Measurements from ENCODE around the gene ATG2B.

Gene ATG2B

DNA sequence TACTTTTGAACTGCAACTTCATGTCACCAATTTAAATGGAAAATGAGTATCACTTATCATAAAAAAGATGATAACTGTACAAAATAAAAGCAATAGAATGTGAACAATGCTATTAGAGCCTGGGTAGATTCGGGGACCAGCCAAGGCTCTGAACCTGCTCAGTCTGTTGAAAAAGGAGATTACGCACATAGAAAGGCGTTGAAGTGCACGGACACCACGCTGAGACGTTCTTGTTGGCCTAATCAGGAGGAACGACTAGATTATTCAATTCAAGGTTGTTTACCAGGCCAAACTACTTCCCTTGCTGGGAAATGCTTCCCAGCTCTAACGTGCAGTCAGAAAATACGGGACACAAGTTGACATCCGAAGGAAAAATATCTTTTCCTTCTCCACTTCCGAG is 130.6 kb downstream of the ATG2B start:
- FAIRE-seq: no peak
- no peak for DNase-seq (ENCODE audit: insufficient read length, low spot score)
- TF ChIP-seq, protein P1, sequence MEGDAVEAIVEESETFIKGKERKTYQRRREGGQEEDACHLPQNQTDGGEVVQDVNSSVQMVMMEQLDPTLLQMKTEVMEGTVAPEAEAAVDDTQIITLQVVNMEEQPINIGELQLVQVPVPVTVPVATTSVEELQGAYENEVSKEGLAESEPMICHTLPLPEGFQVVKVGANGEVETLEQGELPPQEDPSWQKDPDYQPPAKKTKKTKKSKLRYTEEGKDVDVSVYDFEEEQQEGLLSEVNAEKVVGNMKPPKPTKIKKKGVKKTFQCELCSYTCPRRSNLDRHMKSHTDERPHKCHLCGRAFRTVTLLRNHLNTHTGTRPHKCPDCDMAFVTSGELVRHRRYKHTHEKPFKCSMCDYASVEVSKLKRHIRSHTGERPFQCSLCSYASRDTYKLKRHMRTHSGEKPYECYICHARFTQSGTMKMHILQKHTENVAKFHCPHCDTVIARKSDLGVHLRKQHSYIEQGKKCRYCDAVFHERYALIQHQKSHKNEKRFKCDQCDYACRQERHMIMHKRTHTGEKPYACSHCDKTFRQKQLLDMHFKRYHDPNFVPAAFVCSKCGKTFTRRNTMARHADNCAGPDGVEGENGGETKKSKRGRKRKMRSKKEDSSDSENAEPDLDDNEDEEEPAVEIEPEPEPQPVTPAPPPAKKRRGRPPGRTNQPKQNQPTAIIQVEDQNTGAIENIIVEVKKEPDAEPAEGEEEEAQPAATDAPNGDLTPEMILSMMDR (IDR thresholded peaks at IDR 0.05; ENCODE audit: insufficient read depth, missing control alignments): no peak

DNA sequence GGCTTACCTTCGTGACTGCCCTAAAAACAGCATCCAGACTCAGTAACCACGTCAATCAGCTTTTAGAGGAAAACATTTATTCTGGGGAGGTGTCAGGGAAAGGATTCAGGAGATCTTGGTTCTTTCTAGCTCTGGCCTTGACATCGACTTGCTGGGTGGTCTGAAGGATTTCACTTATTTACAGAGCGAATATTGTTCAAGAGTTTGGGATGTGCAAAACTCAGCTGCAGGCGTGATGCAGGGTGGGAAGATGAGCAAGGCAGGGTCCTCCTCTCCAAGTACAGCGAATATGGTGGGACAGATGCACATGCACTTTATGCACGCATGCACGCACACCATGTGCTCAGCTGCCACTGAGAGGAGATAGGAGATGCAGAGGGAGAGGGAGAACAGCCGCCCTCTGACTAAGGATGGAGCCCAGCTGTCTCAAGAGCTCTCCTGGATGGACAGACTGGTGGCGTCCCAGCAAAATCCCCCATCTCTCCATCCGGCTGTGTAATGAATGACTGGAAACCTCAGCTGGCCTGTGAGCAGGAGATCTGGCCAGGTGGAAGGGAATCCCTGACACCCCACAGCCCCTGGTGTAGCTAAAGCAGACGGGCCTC is 131.5 kb downstream of the ATG2B start:
- no peak for FAIRE-seq
- no peak for DNase-seq (ENCODE audit: insufficient read length, low spot score)
- TF ChIP-seq, protein P1 (IDR thresholded peaks at IDR 0.05; ENCODE audit: insufficient read depth, missing control alignments): no peak

DNA sequence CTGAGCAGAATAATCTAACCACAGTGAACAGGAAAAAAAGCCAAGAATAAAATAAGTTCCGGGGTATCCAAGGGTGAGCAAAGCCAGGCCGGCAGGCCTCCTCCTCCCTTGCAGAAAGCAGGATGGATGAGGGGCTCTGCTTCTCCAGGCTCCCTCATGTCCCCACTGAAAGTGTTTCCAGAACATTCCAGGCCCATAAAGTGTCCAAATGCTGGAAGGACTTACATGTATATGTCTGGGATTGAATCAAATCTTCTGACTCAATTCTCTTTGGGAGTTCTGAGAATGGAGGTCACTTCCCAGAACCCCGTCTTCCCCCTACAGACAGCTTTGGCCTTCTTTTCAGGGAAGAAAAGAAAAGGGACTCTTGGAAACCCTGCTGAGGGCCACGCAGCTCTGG is 132.1 kb downstream of the ATG2B start:
- DNase-seq (ENCODE audit: insufficient read length, low spot score) (no peak), FAIRE-seq (no peak)
- TF ChIP-seq, protein P1 (IDR thresholded peaks at IDR 0.05; ENCODE audit: insufficient read depth, missing control alignments): no peak

DNA sequence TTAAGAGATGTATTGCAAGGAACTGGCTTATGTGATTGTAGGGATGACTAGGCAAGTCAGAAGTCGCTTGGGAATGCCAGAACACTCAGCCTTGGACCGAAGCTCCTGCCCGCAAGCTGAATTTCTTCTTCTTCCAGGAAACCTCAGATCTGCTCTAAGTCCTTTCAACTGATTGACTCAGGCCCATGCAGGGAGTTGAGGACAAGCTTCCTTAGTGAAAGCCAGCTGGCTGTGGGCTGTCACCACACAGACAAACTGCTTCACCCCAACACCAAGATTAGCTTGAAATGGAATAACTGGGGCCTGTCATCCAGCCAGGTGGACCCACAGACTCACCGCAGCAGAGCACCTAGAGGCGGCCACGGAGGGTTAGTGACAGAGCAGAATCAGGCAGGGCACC is 133.8 kb downstream of the ATG2B start:
- DNase-seq (ENCODE audit: insufficient read length, low spot score): no peak
- FAIRE-seq: no peak
- TF ChIP-seq, protein P1 (IDR thresholded peaks at IDR 0.05; ENCODE audit: insufficient read depth, missing control alignments): no peak

Data from D721Med (cell line).